GM23338 (cell line): ENCODE data around the gene IGIP. TPM values are rescaled to one million over a fixed set of nuclear protein-coding genes. Genes with fewer than 3 reads are reported as not detected.

ENCODE experiments used
- ATAC-seq: fragments of 200-7000 bp; cut with Tn5 transposase; 3 replicates; pipeline ENCODE4 v1.9.1; 2020
- DNase-seq: peaks from one replicate; pipeline ENCODE4 v3.0.0-alpha.2; 2015; ENCODE audit warnings: low spot score
- H2AFZ ChIP-seq: fragments of 200-600 bp; sonication (generic); 2 replicates; pipeline ENCODE4 v1.8.0; 2016; ENCODE audit warnings: antibody characterized with exemption, mild to moderate bottlenecking, moderate library complexity
- H3F3A ChIP-seq: fragments of 200-600 bp; sonication (generic); replicated peaks from 2 replicates; pipeline ENCODE4 v1.8.0; 2017; ENCODE audit warnings: antibody characterized with exemption, mixed run types, low read depth
- H3K27ac ChIP-seq: fragments of 200-600 bp; sonication (generic); 2 replicates; pipeline ENCODE4 v1.6.1; 2016; ENCODE audit warnings: low read depth
- H3K27me3 ChIP-seq: fragments of 200-600 bp; sonication (generic); 2 replicates; pipeline ENCODE4 v1.8.0; 2016; ENCODE audit warnings: mild to moderate bottlenecking, mixed run types, moderate library complexity; ENCODE audit not compliant: insufficient read depth
- H3K36me3 ChIP-seq: fragments of 200-600 bp; sonication (generic); 2 replicates; pipeline ENCODE4 v1.8.0; 2016; ENCODE audit warnings: mild to moderate bottlenecking; ENCODE audit not compliant: insufficient read depth
- H3K4me1 ChIP-seq: fragments of 200-600 bp; sonication (generic); 2 replicates; pipeline ENCODE4 v1.8.0; 2016; ENCODE audit warnings: mild to moderate bottlenecking, moderate library complexity; ENCODE audit not compliant: insufficient read depth
- H3K4me2 ChIP-seq: fragments of 200-600 bp; sonication (generic); 2 replicates; pipeline ENCODE4 v1.7.1; 2017; ENCODE audit warnings: mixed run types
- H3K4me3 ChIP-seq: fragments of 200-600 bp; sonication (generic); 2 replicates; pipeline ENCODE4 v1.6.1; 2016; ENCODE audit warnings: mixed run types
- H3K79me2 ChIP-seq: fragments of 200-600 bp; sonication (generic); replicated peaks from 2 replicates; pipeline ENCODE4 v1.8.0; 2017; ENCODE audit warnings: mild to moderate bottlenecking; ENCODE audit not compliant: insufficient read depth
- H3K9me2 ChIP-seq: fragments of 200-600 bp; sonication (generic); 2 replicates; pipeline ENCODE4 v1.8.0; 2017; ENCODE audit not compliant: insufficient read depth
- H4K20me1 ChIP-seq: fragments of 200-600 bp; sonication (generic); replicated peaks from 2 replicates; pipeline ENCODE4 v1.8.0; 2017; ENCODE audit warnings: mild to moderate bottlenecking; ENCODE audit not compliant: insufficient read depth
- H3K27ac Mint-ChIP-seq: 2 replicates; pipeline ENCODE4 v1.8.0; 2020; ENCODE audit warnings: inconsistent platforms, mild to moderate bottlenecking, moderate library complexity, mixed read lengths
- H3K27me3 Mint-ChIP-seq: 3 replicates; pipeline ENCODE4 v1.8.0; 2022; ENCODE audit warnings: low read depth, mild to moderate bottlenecking, moderate library complexity, mixed read lengths, inconsistent platforms; ENCODE audit not compliant: insufficient read depth, poor library complexity
- H3K36me3 Mint-ChIP-seq: 3 replicates; pipeline ENCODE4 v1.8.0; 2021; ENCODE audit warnings: low read depth, mild to moderate bottlenecking, inconsistent platforms, moderate library complexity, mixed read lengths
- H3K4me1 Mint-ChIP-seq: 3 replicates; pipeline ENCODE4 v1.8.0; 2020; ENCODE audit warnings: mild to moderate bottlenecking, inconsistent platforms, mixed read lengths
- H3K4me3 Mint-ChIP-seq: 3 replicates; pipeline ENCODE4 v1.8.0; 2021; ENCODE audit warnings: moderate library complexity, mild to moderate bottlenecking, inconsistent platforms, mixed read lengths
- H3K9me3 Mint-ChIP-seq: 3 replicates; pipeline ENCODE4 v1.8.0; 2020; ENCODE audit warnings: moderate library complexity, mild to moderate bottlenecking, inconsistent platforms, mixed read lengths
- CREB1 ChIP-seq: fragments of 250-450 bp; sonication (Bioruptor Pico); IDR thresholded peaks from 2 replicates; pipeline ENCODE4 v1.5.0; 2020; ENCODE audit warnings: low read depth, mild to moderate bottlenecking, moderate library complexity
- CTCF ChIP-seq, 2 experiments: fragments of 200-600 bp in 1 of 2; sonication (generic) in 1 of 2; conservative IDR thresholded peaks; 2 replicates each; pipeline versions ENCODE4 v1.5.1 to v1.6.1; 2016 to 2017; ENCODE audit warnings: antibody characterized with exemption in 2 of 2, low read depth in 2 of 2, mild to moderate bottlenecking in 2 of 2, moderate library complexity in 1 of 2
- NANOG ChIP-seq: IDR thresholded peaks from 2 replicates; pipeline ENCODE4 v1.6.1; 2016; ENCODE audit warnings: antibody characterized with exemption, borderline replicate concordance
- POLR2AphosphoS5 ChIP-seq: IDR thresholded peaks from 2 replicates; pipeline ENCODE4 v1.6.1; 2016; ENCODE audit warnings: antibody characterized with exemption, low read depth
- REST ChIP-seq: IDR thresholded peaks from one replicate; pipeline ENCODE4 v1.6.1; 2018; ENCODE audit warnings: antibody characterized with exemption; ENCODE audit not compliant: unreplicated experiment
- STAT1 ChIP-seq: IDR thresholded peaks from one replicate; pipeline ENCODE4 v1.6.1; 2016; ENCODE audit warnings: antibody characterized with exemption; ENCODE audit not compliant: unreplicated experiment
- ZNF114 ChIP-seq: fragments of 250-450 bp; sonication (Bioruptor Pico); IDR thresholded peaks from 2 replicates; pipeline ENCODE4 v1.5.0; 2020; ENCODE audit warnings: mild to moderate bottlenecking, moderate library complexity
- polyA plus RNA-seq: library from polyadenylated mRNA; unstranded; fragments of >200 nt; fragmentation: Nextera tagmentation; extraction: Ambion mirVana; gene quantifications from 2 replicates; pipeline ENCODE4 v1.2.1, GENCODE V29; 2016
- total RNA-seq: library from RNA; depleted of rRNA; stranded (reverse); fragments of >200 nt; shearing (Covaris generic); gene quantifications from 2 replicates; pipeline ENCODE4 v1.2.3, GENCODE V29; 2014
- TF ChIP-seq, protein P1 (sequence below): IDR thresholded peaks from 2 replicates; pipeline ENCODE4 v1.6.1; 2016; ENCODE audit warnings: antibody characterized with exemption

IGIP gene
- total and polyA plus RNA-seq, 2 experiments from 2014 or later, result 0.21 to 0.38 TPM

DNA sequence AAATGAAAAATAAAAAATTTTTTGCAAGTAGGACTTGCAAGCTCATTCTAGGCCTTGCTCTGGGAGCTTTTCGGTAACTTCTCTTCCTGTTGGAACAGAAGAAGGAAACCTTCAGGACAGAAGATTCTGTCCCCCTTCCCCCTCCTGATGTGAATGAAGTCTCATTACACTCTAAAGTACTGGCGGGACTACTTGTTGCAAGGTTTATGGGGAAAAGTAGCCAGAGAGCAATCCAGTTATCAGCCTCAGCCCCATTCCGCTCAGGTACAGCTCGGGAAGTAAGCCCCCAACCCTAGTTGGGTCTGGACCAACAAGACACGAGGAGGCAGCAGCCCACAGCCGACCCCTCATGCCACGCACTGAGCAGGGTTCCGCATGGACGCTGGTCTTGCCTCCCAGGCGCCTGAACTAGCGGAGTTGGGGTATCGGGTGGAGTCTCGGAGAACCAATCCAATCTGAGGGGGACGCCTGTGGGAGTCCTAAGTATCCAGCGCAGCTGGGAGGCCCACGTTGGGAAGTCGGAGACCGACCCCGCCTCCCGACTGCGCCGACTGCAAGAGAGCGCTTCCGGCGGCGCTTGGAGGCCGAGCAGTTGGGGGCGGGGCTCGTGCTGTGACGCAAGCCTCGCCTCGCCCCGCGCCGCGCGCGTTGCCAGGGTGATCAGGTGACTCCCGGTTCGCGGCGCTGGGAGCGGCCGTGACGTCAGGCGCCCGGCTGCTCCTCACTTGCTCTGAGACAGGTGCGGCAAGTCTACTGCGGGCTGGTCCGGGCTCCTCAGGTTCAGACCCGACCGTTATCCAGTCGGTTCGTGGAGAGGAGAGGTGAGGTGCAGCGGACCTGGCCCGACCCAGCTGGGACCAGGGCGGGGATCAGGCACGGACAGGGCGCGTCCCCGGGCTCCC, 49.0 kb downstream of the IGIP start, which contains the start of gene CYSTM1:
CYSTM1 (plus strand) TSS at position 724 of the 902 bp plus-strand sequence. CDS start 19,278 bp downstream, outside the sequence.
- no peaks in the 10 kb centered on the region; the same call in 1 of the 2 replicates for H3K27me3 ChIP-seq
- peaks cover 9% of the 10 kb centered on the region; the same call in 1 of the 2 replicates for H4K20me1 ChIP-seq
- H3K4me3 Mint-ChIP-seq, result peak within 1 kb of the TSS; percentile 87
- H3K27ac Mint-ChIP-seq, result peak within 1 kb of the TSS; percentile 95
- TF ChIP-seq CREB1 (CRISPR knock-in tag) (peak; percentile 96), REST (no peak), ZNF114 (CRISPR knock-in tag) (no peak), NANOG (no peak), POLR2AphosphoS5 (peak; percentile 85)
- TF ChIP-seq, protein P1, sequence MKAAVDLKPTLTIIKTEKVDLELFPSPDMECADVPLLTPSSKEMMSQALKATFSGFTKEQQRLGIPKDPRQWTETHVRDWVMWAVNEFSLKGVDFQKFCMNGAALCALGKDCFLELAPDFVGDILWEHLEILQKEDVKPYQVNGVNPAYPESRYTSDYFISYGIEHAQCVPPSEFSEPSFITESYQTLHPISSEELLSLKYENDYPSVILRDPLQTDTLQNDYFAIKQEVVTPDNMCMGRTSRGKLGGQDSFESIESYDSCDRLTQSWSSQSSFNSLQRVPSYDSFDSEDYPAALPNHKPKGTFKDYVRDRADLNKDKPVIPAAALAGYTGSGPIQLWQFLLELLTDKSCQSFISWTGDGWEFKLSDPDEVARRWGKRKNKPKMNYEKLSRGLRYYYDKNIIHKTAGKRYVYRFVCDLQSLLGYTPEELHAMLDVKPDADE, result peak; percentile 36; the same call in 1 of the 2 replicates
- peak within 1 kb of the TSS; percentile 97 for H3K4me3 ChIP-seq
- ATAC-seq (peak; percentile 92), DNase-seq (peak; percentile 99)
- peaks cover 6% of the 10 kb centered on the region for H3K4me1 Mint-ChIP-seq
- peak within 1 kb of the TSS; percentile 93 for H3K27ac ChIP-seq
- H3F3A ChIP-seq, result peaks cover 9% of the 10 kb centered on the region
- H3K9me2 ChIP-seq, result no peaks in the 10 kb centered on the region
- no peaks in the 10 kb centered on the region; the same call in none of the 2 replicates for H3K79me2 ChIP-seq
- H3K36me3 ChIP-seq, result no peaks in the 10 kb centered on the region
- H3K4me1 ChIP-seq, result peaks cover 11% of the 10 kb centered on the region
- H3K36me3 Mint-ChIP-seq, result no peaks in the 10 kb centered on the region; the same call in 2 of the 3 replicates
- peak within 1 kb of the TSS; percentile 97 for H2AFZ ChIP-seq
- H3K4me2 ChIP-seq, result peak within 1 kb of the TSS; percentile 89
- H3K9me3 Mint-ChIP-seq, result no peaks in the 10 kb centered on the region
- H3K27me3 Mint-ChIP-seq, result peaks cover 7% of the 10 kb centered on the region

GRCh38 chr5:140175367-140176030, 49.8 kb downstream of the IGIP start:
- H4K20me1 ChIP-seq, result peaks cover 9% of the 10 kb centered on the region; the same call in 1 of the 2 replicates
- ATAC-seq, result peak; percentile 39
- H3K9me2 ChIP-seq, result no peaks in the 10 kb centered on the region
- H3K4me2 ChIP-seq, result peak overlapping the region; percentile 89
- H2AFZ ChIP-seq, result peak overlapping the region; percentile 97
- H3K27me3 Mint-ChIP-seq, result peaks cover 7% of the 10 kb centered on the region
- no peaks in the 10 kb centered on the region for H3K36me3 ChIP-seq
- no peaks in the 10 kb centered on the region for H3K9me3 Mint-ChIP-seq
- H3F3A ChIP-seq, result peaks cover 9% of the 10 kb centered on the region
- peaks cover 6% of the 10 kb centered on the region for H3K4me1 Mint-ChIP-seq
- peaks cover 11% of the 10 kb centered on the region for H3K4me1 ChIP-seq
- H3K27me3 ChIP-seq, result no peaks in the 10 kb centered on the region; the same call in 1 of the 2 replicates
- peak overlapping the region; percentile 74 for H3K27ac Mint-ChIP-seq
- H3K36me3 Mint-ChIP-seq, result no peaks in the 10 kb centered on the region; the same call in 2 of the 3 replicates
- H3K79me2 ChIP-seq, result no peaks in the 10 kb centered on the region; the same call in none of the 2 replicates
- peak; percentile 79 for DNase-seq
- peak overlapping the region; percentile 97 for H3K4me3 ChIP-seq
- peak overlapping the region; percentile 87 for H3K4me3 Mint-ChIP-seq
- H3K27ac ChIP-seq, result peak overlapping the region; percentile 76; the same call in 1 of the 2 replicates
- no peak for TF ChIP-seq CREB1 (CRISPR knock-in tag)
- TF ChIP-seq POLR2AphosphoS5, result no peak; the same call in 1 of the 2 replicates
- no peak for TF ChIP-seq CTCF (conservative IDR thresholded peaks at IDR 0.05; ENCODE audit: low read depth in 2 of 2)
- 0 out of 2 replicates have a peak, but pooled peaks have one; percentile 6 for TF ChIP-seq NANOG
- no peak for TF ChIP-seq STAT1
